ENCODE results near the gene ADORA1.

ADORA1 gene

DNA sequence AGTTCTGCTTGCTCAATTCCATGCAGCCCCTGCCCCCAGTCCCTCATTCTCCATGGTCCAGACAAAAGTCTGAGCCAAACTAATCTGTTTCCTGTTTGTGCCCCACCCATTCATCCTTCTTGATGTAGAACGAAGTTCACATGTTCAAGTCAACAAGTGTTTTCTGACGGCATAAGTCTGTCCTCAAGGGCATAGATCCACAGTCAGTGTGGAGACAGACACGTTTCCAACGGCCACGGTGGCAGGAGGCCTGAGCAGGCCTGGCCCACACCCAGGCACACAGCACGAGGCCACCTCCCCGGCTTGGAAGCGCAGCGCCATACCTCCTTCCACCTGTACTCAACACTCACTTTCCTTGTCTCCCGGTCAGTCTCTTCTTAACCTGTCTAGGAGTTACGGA, 16.1 kb downstream of the ADORA1 start:
- DNase-seq: no peak

DNA sequence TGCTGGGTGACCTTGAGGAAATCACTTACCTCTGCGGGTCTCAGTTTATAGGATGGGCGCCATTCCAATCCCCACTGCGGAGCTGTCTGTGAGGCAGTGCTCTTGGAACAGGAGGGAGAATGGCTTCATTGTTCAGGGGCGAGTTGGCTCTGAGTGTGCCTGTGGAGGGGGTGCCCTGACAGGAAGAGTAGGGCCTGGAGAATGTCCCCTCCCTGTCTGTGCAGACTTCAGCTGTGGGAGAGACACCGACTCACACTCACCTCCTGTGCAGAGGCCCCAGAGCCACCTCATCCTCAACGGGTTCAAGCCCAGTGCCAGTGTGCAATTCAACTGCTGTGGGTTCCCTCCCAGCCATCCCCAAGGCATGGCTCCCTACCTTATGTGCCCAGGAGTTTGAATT, 17.1 kb downstream of the ADORA1 start:
- DNase-seq: no peak

- no peak for DNase-seq
Measured at GRCh38 chr1:203145321-203146041, 18.0 kb downstream of the ADORA1 start.

GRCh38 chr1:203146042-203146369, 18.5 kb downstream of the ADORA1 start:
- DNase-seq: no peak

- DNase-seq: no peak
Measured at GRCh38 chr1:203146537-203146936, 19.0 kb downstream of the ADORA1 start.

- DNase-seq: no peak
Measured at GRCh38 chr1:203147376-203147775, 19.9 kb downstream of the ADORA1 start.

DNA sequence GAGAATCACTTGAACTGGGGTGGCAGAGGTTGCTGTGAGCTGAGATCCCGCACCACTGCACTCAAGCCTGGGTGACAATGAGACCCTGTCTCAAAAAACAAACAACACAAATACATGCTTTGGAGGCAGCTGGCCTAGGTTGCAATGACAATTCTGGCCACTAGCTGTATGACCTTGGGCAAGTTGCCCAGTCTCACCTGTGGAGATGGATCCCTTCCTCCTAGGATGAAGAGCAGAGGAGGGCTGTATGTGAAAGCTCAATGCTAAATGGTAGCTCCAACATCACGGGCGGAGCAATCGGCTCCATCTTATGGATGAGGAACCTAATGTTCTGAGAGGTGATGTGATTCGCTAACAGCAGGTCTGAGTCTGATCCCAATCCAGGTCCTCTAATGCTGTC, 20.6 kb downstream of the ADORA1 start:
- DNase-seq: no peak

GRCh38 chr1:203148579-203148978, 21.1 kb downstream of the ADORA1 start:
- DNase-seq: no peak

DNA sequence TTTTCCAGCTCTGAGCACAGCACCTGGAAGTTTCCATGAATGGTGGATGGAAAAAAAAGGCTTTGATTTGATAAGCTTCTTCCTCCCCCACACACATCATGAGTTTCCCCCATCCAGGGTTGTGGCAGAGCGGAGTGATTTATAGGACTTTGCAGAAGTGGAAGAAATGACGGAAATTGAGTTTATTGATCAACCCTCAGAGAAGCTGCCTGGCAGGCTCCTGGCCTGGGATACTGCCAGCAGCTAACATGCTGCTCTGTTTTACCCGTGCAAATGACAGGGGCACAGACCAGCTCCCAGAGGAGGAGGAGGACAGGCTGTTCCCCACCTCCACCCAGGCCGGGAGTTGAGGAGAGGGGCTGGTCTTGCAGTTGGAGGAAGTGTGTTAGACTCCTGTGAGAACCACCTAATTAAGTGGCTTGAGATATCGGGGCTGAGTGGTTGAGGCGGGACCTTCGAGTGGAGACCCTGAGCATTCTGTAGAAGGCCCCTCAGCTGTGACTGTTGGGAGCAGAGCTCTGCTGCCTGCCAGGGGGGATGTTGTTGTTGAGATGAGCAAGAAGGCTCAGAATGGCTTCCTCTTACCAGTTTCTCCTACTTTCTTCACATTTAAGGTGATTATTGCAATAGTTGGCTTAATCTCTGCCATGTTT, 21.8 kb downstream of the ADORA1 start:
- no peak for DNase-seq

- DNase-seq: no peak
Measured at GRCh38 chr1:203150511-203151297, 23.2 kb downstream of the ADORA1 start.

DNA sequence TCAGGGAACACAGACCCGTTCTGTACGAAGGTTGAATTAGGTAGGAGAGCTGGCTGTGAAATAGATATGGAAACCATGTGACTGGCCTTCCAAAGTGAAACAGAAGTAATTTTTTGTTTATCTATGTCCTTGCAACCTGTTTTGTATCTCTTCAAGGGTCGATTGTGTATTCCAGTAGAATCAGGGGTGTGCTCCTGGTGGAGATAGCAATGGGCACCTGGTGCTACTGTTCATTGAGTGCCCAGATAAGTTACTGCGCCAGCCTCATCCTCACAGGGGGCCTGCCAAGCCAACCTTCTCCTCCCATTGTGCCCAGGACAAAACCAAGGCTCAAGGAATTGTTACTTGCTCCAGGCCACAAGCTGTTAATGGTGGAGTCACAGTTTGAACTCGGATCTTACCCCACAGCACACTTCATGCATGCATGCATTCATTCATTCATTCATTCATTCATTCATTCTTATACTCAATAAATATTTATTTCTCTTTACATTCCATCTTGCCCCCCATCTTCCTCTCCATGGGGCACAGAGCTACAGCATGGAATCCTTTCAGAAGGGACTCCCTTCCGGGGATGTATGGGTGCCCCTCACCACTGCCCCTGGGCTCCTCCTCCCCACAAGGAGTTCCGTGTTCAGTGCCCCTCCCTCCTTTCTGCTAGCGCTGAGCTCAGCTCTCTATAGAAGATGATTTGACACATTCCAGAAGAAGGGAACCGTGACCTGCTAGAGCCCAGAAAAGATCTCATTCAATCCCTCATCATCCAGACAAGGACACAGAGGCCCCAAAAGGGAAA, 24.0 kb downstream of the ADORA1 start:
- no peak for DNase-seq

DNA sequence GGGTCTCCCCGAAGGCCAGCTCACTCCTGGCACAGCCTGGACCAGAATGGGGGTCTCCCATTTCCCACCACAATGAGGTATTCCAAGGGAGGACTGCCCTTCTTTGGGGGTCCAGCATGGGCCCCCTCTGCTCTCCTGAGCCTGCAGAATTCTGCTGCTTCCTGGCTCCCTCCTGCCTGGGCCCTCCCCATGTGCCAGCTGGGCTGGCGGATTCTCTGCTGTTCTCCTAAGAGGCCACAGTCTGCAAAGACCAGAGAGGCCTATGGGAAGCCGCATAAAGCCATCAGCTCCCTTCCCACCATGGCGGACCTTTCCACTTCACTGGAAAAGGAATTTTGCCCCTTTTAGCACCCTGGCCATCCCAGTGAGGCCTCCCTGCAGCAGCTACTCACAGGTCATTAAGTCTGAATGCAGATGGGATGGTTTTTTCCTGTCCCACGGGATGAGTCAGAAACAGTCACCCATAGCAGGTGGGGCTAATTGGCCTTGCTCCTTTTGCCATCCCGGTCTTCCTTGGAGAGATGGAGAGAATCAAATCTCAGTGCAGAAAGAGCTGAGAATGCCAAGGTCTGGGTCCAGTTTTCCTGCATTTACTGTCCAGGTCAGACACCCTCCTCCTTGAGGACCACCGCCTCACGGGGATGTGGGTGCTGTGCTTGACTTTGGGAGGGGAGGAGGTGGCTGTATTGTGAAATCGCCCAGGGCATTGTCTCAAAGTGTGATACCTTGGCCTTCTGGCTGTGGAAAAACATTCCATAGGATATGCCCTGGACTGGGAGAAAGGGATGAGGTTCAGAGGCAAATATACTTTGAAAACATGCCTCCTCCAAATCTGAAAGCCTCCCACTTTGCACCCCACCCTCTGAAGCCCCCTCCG, 24.9 kb downstream of the ADORA1 start:
- DNase-seq: no peak

- DNase-seq: no peak
Measured at GRCh38 chr1:203153051-203153988, 25.8 kb downstream of the ADORA1 start.

DNA sequence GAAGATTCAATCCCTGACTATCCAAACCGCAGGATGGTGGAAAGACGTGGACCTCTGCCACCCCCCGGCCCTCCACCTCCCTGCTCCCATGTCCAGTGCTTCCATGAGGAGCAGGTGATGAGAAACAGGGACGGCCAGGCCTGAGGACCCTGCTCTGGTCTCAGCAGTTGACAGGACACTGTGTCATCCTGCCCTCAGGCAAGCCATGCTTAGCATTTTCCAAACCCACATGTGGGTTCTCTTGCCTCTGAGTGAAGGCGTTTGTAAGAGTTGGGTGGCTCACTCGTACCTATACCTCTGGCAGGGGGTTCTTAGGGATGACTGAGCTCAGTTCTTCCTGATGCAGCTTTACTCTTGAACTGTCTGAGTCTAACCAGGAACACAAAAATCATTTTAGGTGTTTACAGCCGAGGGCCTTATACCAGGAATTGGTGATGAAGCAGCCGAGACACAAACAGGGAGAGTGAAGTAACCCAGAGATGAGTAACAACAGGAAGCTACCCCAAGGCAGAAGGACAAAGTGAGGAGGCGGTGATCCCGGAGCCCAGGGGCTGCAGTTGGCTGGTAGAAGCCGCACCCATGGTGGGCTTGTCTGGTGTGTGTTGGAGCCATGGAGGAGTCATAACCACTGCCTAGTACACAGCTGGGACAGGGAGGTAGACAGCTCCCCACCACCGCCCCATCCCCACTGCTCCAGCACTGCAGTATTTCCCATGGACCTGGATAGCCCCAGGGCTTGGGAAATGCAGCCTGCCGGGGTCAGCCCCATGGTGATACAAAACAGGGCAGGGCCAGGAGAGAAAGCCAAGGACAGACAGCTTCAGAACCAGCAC, 26.7 kb downstream of the ADORA1 start:
- no peak for DNase-seq

DNA sequence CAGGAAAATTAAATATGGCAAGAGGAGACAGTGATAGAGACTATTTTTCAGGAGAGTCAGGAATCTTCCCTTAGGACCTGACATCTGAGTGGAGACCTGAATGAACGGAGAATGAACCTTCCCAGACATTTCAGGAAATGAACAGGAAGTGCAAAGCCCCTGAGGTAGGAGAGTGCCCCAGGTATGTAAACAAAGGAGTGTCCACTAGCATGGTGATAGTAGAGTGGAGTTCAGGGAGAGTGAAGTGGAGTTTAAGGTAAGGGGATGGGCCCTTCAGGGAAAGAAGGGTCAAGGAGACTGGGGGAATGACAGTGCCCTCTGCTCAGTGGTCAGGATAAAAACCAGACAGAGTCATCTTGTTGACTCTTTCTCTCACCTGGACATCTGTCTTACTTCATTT, 28.8 kb downstream of the ADORA1 start:
- no peak for DNase-seq

DNA sequence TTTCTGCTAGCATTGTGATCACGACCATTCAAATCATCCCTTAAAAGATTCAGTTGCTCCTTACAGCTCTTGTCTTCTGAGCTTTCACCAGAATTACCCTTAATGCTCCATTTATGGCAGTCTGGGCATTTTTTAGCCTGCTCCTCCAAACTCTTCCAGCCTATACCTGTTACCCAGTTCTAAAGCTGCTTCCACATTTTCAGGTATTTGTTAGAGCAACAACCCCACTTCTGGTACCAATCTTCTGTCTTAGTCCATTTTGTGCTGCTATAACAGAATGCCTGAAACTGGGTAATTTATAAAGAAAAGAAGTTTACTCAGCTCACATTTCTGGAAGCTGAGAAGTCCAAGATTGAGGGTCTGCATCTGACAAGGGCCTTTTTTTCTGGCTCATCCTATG, 30.9 kb downstream of the ADORA1 start:
- DNase-seq: no peak

GRCh38 chr1:203158960-203159665, 31.6 kb downstream of the ADORA1 start:
- peak; percentile 82 for DNase-seq

DNA sequence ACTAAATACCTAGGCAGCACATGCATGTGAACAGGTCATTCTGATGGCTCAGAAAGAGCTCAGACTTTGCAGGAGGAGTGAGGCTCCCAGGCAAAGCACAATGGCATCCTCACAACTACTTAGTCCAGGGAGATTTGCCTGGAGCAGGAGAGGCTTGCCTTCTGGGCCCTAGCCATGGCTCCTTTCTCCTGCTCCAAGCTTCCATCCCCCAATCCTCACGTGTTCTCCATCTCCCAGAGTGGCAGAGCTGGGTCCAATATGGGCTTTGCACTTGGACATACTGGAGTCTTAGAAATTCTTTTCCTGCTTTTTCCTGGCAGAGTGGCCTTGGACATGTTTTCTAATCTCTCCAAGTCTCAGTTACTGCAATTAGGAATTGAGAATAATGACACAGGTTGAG, 32.3 kb downstream of the ADORA1 start:
- DNase-seq: no peak

GRCh38 chr1:203161175-203161574, 33.6 kb downstream of the ADORA1 start:
- no peak for DNase-seq

- DNase-seq: no peak
Measured at GRCh38 chr1:203161703-203162102, 34.2 kb downstream of the ADORA1 start.

Data from NCI-H1105 (cell line).